ENCODE measurements around the gene CDC14A. TPM values are rescaled to one million over a fixed set of nuclear protein-coding genes. Genes with fewer than 3 reads are reported as not detected.
"Not testable (repeated sequence)": the region's sequence is repeated elsewhere in the genome, so short reads cannot be mapped to it uniquely, and the experiment has no call there.

CDC14A gene
- total RNA-seq, 1 donor from 2014 or later, result 2.2 TPM

DNA sequence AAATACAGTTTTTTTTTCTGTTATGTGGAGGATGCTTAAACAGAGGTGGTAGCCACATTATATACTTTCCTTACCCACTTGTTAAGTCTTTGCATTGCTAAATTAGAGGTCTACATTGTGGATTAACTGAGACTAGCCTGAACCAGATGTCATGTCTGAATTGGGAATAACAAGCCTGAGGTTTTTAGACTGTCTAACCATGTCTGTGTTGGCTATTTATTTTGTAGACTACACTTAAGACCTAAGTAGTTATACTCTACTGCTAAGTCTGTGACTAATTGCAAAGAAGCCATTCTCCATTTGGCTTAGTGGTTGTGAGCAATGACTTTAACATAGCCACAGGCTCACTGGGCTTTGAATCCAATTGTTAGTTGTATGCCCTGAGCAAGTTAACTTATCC is 45.4 kb downstream of the CDC14A start:
- no peak for ATAC-seq
- DNase-seq (ENCODE audit: low spot score), result no peak

DNA sequence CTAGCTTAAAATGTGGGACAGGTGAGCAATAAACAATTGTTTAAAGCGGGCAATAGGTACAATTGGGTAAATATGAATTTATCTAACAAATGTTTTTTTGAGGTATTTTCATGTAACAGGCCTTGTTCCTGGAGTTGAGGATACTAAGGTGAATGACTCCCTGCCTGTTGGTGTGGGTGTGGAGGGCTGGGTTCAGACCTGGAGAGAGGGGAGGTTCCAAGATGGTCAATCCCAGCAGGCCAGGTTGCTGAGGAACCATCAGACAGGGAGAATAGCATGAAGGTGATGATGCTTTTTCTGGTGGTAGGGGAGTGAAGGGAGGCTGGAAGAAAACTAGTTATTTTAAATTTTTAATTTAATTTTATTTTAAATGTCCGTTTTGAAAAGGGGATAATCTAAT is 46.3 kb downstream of the CDC14A start:
- ATAC-seq (no peak), DNase-seq (ENCODE audit: low spot score) (no peak)

DNA sequence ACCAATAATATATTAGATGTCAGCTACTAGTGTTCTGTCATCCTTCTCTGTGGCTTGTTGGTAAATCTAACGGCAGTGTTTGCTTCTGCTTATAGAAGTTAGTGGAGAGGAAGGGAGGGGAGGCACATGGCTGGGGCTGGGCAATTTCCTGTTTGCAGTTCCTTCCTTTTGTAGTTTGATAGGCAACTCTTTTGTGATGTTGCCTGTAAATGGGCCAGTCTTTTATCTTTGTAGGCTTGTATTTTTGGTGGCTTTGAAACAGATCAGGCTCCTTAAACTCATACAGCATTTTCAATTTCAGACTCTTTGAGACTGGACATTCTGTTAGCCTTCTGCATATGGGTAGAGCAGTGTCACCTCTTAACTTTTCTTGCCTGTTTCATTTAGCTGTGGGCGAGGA is 48.1 kb downstream of the CDC14A start:
- DNase-seq (ENCODE audit: low spot score) (no peak), ATAC-seq (peak; percentile 48)

DNA sequence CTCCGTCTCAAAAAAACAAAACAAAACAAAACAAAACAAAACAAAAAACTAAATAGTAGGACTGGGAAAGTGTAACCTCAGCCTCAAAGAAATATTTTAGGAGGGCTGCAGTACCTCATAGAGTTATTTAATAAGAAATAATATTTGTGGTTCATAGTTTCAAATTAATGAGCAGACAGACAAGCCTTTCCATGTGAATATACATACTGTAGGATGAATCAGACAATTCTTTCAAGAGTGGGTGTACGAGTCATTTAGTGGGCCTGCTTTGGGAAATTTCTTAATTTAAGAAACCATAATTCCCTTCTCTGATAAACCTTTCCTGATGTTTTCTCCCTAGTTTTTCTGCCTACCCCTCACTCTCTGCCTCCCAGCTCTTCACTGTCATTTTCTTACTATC is 52.5 kb downstream of the CDC14A start:
- DNase-seq (ENCODE audit: low spot score) (no peak), ATAC-seq (no peak)

DNA sequence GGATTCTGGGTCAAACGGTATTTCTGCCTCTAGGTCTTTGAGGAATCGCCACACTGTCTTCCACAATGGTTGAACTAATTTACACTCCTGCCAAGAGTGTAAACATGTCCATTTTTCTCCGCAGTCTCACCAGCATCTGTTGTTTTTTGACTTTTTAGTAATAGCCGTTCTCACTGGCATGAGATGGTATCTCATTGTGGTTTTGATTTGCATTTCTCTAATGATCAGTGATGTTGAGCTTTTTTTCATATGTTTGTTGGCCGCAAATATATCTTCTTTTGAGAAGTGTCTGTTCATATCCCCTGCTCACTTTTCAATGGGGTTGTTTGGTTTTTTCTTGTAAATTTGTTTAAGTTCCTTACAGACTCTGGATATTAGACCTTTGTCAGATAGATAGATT is 53.6 kb downstream of the CDC14A start:
- not testable (repeated sequence) for DNase-seq (ENCODE audit: low spot score); ATAC-seq

DNA sequence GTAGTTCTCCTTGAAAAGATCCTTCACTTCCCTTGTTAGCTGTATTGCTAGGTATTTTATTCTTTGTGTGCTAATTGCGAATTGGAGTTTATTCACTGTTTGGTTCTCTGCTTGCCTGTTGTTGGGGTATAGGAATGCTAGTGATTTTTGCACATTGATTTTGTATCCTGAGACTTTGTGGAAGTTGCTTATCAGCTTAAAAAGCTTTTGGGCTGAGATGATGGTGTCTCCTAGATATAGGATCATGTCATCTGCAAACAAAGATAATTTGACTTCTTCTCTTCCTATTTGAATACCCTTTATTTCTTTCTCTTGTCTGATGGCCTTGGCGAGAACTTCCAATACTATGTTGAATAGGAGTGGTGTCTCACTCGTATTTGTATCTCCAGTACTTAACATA is 55.1 kb downstream of the CDC14A start:
- ATAC-seq; DNase-seq (ENCODE audit: low spot score): not testable (repeated sequence)

DNA sequence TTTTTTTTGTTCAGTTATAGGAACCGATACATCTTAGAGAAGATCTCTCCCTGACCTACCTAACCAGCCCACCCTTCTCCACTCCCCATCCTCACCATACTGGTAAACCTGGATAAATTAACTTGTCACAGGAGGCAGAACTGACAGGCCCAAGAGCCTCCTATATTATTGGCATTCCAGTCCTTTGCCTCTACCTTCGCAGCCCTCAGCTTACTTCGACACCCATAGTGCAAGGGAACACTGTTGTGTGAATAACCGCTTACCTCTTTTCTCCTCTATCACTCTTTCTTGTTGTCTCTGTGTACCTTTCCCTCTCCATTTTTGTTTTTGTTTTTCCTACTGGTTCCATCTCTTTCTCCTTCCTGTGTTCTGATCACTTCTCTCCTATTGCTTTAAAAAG is 58.7 kb downstream of the CDC14A start:
- DNase-seq (ENCODE audit: low spot score) (no peak), ATAC-seq (no peak)

DNA sequence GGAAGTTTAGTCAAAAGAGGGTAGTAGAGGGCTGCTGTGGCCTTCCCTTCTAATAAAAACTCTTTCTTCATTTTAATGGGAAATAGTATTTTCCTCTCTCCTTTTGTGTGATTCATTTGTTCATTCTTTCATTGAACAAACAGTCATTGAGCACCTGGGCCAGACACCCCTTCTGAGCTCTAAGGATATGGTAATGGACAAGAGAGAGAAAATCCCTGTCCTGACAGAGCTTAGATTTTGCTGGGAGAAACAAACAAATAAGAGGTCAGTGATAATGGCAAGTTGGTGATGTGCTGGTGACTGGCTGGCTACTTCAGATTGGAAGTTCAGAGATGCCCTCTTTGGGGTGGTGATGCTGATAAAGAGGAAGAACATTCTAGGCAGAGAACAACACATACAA is 59.3 kb downstream of the CDC14A start:
- no peak for ATAC-seq

DNA sequence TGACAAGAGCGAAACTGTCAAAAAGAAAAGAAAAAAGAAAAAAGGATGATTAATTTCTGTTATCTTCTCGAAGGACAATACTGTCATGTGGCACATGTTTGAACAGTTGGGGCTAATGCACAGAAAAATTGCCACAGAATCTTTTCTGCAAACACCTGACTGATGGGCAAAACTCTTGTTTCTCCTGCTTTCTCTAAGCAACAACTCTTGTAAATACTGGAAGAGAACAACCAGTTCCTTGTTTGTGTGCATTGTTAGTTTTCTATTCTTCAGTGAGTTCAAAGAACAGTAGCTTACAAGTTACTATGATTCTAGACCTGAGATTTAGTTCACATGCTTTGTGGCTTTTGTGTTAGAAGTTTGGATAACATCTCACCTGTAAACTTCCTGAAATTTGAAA is 60.7 kb downstream of the CDC14A start:
- ATAC-seq (no peak), DNase-seq (ENCODE audit: low spot score) (no peak)

More for the DNA sequence above, 59.3 kb downstream of the CDC14A start:
- no peak for DNase-seq (ENCODE audit: low spot score)

DNA sequence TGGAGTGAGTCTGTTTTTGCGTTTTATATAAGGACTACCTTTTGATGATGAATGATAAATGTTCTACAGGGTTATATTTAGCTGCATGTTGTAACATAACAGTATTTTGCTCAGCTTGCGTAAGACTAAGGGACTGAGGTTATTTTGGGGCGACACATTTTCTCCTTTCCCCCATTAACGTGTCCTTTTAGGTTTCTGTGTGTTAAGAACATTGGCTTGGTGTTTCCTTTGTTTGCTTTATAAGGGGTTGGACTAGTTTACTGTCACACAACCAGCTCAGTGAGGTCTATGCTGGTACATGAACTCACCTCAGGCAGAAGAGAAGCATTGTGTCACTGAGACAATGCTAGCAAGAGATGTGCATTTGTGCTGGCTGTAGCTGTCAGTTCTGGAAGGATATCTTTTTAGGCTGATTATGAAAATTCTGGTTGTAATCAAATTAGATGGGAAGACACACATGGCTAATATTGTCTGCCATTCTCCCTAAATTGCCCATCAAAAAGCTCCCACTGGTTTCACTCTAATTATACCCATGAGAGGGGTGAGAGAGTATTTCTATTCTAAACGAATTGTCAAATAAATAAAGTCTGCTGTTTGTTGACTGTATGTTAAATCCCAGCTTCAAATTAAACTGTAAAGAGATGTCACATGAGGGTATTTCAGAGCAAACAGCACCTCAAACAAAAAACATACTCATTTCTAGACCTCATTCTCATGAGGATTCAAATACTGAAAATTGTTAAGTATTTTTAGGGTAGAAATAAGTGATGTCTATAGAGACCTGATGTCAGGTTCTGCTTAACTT is 62.6 kb downstream of the CDC14A start:
- ATAC-seq (no peak), DNase-seq (ENCODE audit: low spot score) (no peak)

DNA sequence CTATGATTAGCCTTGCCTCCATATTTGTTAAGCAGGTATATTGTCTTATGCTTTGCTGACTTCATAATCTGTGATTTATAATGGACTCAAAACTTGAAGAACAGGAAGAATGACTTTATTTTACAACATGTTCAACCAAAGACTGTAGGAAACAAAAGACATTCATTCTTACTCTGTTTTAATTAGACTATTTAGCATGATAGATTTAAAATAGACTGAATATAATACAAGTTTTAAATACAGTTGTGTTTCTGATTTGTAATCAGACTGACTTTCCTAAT is 63.1 kb downstream of the CDC14A start:
- DNase-seq (ENCODE audit: low spot score) (no peak), ATAC-seq (no peak)

DNA sequence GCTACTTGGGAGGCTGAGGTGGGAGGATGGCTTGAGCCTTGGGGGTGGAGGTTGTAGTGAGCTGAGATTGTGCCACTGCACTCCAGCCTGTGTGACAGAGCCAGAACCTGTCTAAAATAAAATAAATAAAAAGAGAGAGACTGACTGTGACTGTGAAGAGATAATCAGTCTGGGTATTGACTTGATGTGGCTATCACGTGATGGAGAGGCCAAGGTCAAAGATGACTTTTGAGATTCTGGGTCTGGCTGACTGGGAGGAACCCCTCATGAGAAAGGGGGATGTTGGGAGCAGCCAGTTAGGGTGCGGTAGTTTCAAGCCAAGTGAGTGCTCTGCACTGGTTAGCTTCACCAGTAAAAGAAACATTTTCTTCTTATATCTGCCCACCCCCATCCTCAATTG is 66.8 kb downstream of the CDC14A start:
- ATAC-seq (no peak), DNase-seq (ENCODE audit: low spot score) (no peak)

DNA sequence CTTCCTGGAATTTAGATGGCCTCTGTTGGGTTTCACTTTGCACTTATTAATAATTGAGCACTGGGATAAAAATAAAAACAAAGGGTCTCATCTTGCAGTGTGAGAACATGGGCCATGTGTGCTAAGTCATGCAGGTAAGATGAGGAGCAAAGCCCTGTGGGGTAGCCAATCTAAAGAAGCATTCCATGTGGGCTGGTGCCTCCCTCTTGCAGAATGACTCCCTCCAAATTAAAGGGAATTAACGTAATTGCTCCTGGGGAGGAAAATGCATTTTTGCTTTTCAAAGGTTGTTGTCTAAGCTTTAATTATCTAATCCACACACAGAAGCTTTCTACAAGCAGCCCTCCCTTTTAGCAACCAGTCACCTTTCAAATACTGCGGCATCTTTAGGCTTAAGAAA is 69.8 kb downstream of the CDC14A start:
- ATAC-seq (no peak), DNase-seq (ENCODE audit: low spot score) (no peak)

DNA sequence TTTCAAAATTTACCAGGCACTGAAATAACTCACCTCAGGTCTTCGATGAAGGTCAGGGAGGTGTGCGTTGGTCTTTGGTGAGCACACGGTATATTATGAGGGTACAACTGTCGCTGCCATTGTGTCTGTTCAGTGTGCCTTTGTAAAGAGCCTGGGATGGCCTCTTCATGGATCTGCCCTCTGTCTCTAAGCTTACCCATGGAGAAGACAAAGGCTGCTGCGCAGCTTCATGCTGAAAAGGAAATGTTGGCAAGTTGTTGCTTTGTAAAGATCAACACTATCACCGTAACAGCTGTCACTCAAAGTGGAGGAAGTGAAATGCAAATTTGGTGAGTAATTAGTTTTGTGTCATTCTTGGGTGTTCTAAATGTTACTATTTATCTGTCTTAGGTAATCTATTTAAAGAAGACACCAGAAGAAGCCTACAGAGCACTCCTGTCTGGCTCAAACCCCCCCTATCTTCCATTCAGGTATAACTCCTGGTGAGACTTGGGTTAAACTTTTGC is 71.6 kb downstream of the CDC14A start:
- ATAC-seq (no peak), DNase-seq (ENCODE audit: low spot score) (no peak)

DNA sequence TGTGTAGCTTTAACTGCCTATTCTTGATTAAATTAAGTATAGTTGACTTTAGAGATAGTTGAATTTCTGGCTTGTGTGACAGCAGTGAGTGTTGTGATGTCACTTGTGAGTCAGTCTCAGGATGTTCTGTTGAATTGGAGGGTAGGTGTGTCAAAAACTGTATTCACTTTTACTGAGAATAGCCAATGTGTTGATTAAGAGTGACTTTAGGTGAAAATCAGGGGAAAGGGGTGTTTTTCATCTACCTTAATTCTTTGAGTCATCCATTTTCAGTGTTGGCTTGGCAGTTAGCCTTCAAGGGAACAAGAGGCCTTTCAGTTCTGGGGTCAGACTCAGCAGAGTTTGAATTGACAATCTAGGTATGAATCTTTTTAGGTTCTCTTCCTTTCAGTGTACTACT is 75.9 kb downstream of the CDC14A start:
- ATAC-seq (no peak), DNase-seq (ENCODE audit: low spot score) (no peak)

DNA sequence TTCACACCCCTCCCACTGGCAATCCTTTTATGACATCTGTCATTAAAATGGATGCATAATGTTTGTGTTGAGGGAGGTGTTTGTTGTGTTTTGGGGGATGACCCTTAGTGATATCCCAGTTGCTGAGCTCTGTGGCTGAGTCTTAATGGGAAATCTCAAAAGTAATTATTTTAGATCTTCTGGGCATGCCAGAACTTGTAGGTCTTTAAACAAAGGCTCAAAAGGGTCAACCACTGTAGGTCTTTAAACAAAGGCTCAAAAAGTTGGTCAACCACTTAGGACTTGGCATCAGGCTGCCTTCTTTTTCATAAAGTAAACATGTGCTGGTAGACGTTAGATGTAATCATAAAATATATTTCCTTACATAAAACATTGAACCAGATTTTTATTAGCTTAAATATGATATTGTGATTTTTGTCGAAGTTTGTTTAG is 78.0 kb downstream of the CDC14A start:
- no peak for DNase-seq (ENCODE audit: low spot score)
- no peak for ATAC-seq

DNA sequence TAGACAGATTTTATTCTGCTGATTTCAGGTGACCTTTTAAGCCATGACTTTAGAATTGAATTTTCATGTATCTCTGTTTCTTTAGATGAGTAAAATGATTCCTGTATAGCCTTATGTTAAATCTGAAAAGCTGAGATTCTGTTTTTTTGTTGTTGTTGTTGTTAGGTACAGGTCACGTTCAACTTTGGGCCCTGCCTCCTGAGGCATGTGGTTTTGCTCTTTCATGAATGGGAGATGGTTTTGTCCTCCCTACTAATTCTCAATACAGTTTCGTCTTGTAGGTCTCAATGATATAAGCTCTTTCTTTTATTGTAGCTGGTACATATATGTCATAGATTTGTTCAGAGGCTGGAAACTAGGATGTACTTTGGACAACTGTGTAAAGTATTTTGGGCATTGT is 79.6 kb downstream of the CDC14A start:
- DNase-seq (ENCODE audit: low spot score) (no peak), ATAC-seq (no peak)

DNA sequence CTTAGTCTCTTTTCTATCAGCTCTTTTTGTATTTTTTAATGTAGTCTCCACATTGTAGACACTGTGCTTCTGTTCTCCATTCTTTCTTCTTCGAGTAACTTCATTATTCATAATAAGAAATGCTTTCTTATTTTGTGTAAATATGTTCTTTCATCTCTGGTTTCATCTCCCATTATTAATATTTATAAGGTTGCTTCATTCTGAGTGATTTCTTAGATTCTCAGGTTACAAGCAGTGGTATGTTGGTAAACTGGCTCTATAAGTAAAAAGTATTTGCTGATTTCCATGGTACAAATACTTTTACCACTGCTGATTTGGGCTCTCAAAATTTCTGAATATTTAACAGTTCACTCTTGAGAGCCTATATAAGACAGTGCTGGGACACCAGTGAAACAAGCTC is 81.3 kb downstream of the CDC14A start:
- no peak for DNase-seq (ENCODE audit: low spot score)
- no peak for ATAC-seq

DNA sequence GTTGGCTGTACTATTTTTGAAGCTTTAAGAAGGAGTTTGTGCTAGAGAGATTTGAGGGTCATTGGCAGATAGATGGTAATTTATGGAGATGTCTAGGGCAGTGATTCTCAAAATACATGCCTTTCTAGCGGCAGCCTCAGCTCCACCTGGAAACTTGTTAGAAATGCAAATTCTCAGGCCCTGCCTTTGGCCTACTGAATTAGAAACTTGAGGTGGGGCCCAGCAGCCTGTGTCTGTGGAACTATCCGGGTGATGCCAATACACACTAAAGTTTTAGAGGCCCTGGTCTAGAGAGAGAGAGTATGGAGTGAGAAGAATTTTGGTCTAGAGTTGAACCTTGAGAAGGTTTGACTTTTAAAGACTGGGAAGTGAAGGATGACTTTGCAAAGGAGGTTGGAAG is 82.5 kb downstream of the CDC14A start:
- DNase-seq (ENCODE audit: low spot score) (no peak), ATAC-seq (no peak)

DNA sequence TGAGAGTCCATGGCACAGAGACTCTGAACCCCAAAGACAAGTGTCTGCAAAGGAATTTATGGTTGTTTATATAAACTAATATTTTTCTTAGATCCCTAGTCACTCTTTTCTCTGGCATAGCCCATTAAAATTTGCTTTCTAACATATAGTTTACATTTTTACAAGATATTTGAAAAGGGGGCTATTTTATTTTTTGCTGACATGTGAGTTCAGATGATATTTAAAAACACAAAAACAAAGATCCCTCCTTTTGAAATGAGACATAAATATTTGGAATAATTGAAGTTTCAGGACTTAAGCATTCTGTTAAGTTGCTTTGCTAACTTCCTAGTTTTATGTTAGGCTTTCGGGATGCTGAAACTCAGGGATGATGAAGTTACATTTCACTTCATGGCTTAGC is 86.1 kb downstream of the CDC14A start:
- no peak for DNase-seq (ENCODE audit: low spot score)
- ATAC-seq, result no peak

DNA sequence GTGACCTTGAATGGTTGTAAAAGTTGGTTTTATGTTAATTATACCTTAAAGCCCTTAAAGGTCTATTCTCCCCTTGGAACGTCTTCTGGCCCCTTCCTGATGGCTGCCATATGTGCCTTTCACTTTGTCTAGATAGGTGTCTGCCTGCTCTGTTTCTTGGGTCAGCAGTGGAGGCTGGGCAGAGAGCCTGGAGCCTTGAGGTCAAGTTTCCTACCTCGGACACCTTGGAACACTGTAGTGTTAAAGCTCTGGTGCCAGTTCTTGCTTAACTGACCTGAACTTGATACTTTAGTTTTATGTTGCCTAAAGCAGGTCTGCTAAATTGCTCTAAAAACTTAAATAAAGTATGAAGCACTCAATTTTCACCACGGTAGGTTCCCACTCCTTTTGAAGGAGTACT is 86.5 kb downstream of the CDC14A start:
- ATAC-seq, result no peak
- no peak for DNase-seq (ENCODE audit: low spot score)

DNA sequence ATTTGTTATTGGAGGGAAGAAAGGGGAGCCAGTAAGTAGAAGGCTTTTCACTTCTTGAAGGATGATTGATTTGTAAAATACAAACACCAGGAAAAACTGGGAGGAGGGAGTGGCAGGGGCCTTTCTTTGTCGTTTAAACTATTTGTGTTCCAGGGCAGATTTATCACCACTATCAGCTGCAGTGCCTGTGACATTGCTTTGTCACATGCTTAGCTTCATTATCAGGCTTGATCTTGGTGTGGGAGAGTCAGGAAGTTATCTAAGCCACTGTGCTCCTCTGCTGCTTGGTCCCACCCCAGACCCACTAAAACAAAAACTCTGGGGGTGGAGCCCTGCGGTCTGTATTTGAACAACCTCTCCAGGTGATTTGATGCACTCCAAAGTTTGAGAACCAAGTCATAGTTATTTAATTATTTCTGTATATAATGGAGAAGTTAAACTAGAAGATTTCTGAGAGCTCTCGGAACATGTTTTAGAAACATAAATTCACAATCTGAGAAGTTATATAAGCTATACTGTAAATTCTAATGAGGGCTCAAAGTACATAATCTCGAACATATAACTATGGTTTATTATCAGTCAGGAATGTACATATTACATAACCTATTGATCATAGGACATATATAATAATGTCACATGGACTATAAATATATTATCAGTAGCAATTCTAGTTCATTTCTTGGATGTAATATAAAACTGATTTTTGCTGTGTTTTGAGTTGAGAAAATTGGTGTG is 87.9 kb downstream of the CDC14A start:
- ATAC-seq (no peak), DNase-seq (ENCODE audit: low spot score) (no peak)

DNA sequence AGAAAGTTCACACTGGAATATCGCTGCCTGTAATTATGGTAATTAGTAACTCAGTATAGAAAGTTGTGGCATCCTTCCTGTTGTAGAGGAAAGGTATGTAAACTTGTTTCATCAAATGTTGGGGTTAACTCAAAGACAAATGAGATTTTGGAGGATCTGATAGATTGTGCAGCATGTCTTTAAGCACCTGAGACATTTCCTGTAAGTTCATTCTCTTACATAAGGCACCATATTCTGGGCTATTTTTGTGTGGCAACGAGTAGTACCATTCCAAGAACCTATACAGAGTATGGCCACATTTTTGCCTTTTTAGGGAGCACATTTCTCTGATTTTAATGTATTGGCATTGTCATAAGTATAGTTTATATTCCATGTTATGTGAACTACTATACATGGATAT is 88.8 kb downstream of the CDC14A start:
- ATAC-seq, result no peak
- no peak for DNase-seq (ENCODE audit: low spot score)
